SH-SY5Y (cell line): ENCODE results near the gene TUBB4B.

Experiments used
- GATA2 ChIP-seq: IDR thresholded peaks from 2 replicates; pipeline ENCODE4 v1.6.1; 2011; ENCODE audit warnings: mild to moderate bottlenecking, low read depth, low read length
- GATA3 ChIP-seq: IDR thresholded peaks from 2 replicates; pipeline ENCODE4 v1.6.1; 2011; ENCODE audit warnings: low read depth, mild to moderate bottlenecking, low read length, moderate library complexity

DNA sequence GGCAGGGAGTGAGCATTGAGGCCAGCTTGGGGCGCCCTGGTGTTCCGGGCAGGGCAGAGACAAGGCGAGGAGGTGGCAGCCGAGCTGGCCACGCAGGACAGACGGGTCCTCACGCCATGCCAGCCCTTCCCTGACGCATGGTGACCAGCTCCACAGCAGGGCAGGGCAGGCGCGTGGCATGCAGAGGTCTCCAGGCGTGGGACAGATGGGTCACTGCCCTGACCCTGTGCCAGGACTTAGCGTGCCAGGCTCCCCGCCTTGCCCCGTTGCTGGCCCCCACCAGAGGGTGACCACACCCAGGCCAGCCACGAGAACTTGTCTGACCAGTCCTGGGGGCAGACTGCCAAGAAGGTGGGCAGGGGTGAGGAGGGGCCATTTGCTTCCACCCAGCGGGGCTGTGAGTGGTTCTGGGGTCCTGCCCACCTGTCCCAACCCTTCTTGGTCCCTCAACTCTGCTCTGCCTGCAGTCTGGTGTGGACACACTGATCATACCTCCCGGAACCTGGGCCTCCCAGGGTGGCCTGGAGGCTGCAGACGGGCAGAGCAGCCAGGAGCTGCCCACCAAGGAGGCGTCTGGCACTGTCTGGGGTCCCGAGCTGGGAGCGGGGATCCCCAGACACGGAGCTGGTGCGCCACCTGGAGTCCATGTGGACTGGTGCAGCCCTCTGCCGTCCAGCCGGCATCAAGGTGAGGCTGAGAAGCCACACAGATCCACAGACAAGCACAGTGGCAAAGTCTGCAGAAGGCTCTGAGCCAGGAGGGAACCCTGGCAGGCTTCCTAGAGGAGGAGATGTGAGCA is 13.8 kb upstream of the TUBB4B start, which contains the start of gene RNF224:
- TF ChIP-seq GATA2, result no peak
- no peak for TF ChIP-seq GATA3
